CD4-positive, alpha-beta T cell (primary cell): Measurements from ENCODE around the gene VPS41. TPM values are rescaled to one million over a fixed set of nuclear protein-coding genes. Genes with fewer than 3 reads are reported as not detected.
"Not testable (repeated sequence)": the region's sequence is repeated elsewhere in the genome, so short reads cannot be mapped to it uniquely, and the experiment has no call there.

Experiments
- ATAC-seq: fragments of 200-7000 bp; cut with Tn5 transposase; one replicate; pipeline ENCODE4 v1.10.0; 2022; ENCODE audit warnings: mild to moderate bottlenecking; ENCODE audit not compliant: poor library complexity
- CTCF ChIA-PET: fragments of 350-600 bp; sonication (Branson Sonifier 250); formaldehyde crosslinking; loops from one replicate; lab custom pipeline; 2021; ENCODE audit warnings: antibody characterized with exemption, inconsistent platforms; lab: Charles Lee
- POLR2A ChIA-PET: fragments of 350-600 bp; sonication (Branson Sonifier 250); formaldehyde crosslinking; loops from one replicate; lab custom pipeline; 2021; ENCODE audit warnings: antibody characterized with exemption, inconsistent platforms; lab: Charles Lee
- DNase-seq, 14 experiments: peaks; one replicate each; pipeline ENCODE4 v3.0.0-alpha.2; 2013 to 2020; ENCODE audit warnings: mixed read lengths in 2 of 14
- H3K27ac ChIP-seq, 2 donors: one replicate each; pipeline versions ENCODE4 v1.5.1 to v1.7.0; 2013; ENCODE audit warnings: low read length in 2 of 2, low read depth in 1 of 2, mild to moderate bottlenecking in 1 of 2
- H3K27me3 ChIP-seq, 2 experiments: 1 replicate in 1 of 2; 2 replicates in 1 of 2; pipeline versions ENCODE4 v1.6.1 to v1.7.0; 2013; ENCODE audit warnings: low read length in 2 of 2, control low read depth in 1 of 2, mild to moderate bottlenecking in 1 of 2, moderate library complexity in 1 of 2; ENCODE audit not compliant: insufficient read depth in 2 of 2, control insufficient read depth in 1 of 2
- H3K36me3 ChIP-seq: one replicate; pipeline ENCODE4 v1.6.1; 2013; ENCODE audit warnings: low read length, control low read depth; ENCODE audit not compliant: insufficient read depth
- H3K4me1 ChIP-seq: one replicate; pipeline ENCODE4 v1.6.1; 2013; ENCODE audit warnings: low read length, control low read depth; ENCODE audit not compliant: insufficient read depth
- H3K4me3 ChIP-seq: one replicate; pipeline ENCODE4 v1.5.1; 2013; ENCODE audit warnings: mild to moderate bottlenecking, low read length, moderate library complexity
- H3K9me3 ChIP-seq, 2 experiments: 1 replicate in 1 of 2; 2 replicates in 1 of 2; pipeline versions ENCODE4 v1.6.1 to v1.7.0; 2013; ENCODE audit warnings: low read length in 2 of 2, mild to moderate bottlenecking in 2 of 2, control low read depth in 1 of 2, moderate library complexity in 1 of 2; ENCODE audit not compliant: control insufficient read depth in 1 of 2, insufficient read depth in 1 of 2
- H3K27ac Mint-ChIP-seq: one replicate; pipeline ENCODE4 v1.8.0; 2020; ENCODE audit warnings: mixed read lengths
- H3K27me3 Mint-ChIP-seq: one replicate; pipeline ENCODE4 v1.8.0; 2021; ENCODE audit warnings: mixed read lengths
- H3K36me3 Mint-ChIP-seq: one replicate; pipeline ENCODE4 v1.8.0; 2021; ENCODE audit warnings: low read depth, mixed read lengths
- H3K4me1 Mint-ChIP-seq: one replicate; pipeline ENCODE4 v1.8.0; 2021; ENCODE audit warnings: low read depth, mixed read lengths
- H3K4me3 Mint-ChIP-seq: one replicate; pipeline ENCODE4 v1.8.0; 2020; ENCODE audit warnings: mild to moderate bottlenecking, mixed read lengths
- H3K9me3 Mint-ChIP-seq: one replicate; pipeline ENCODE4 v1.8.0; 2020; ENCODE audit warnings: mixed read lengths
- CTCF ChIP-seq: fragments of 200-600 bp; IDR thresholded peaks from one replicate; pipeline ENCODE4 v1.8.0; 2022; ENCODE audit warnings: antibody characterized with exemption, mild to moderate bottlenecking
- intact Hi-C, 2 experiments: fragments of 100-400 bp; cut with DNase I in 1 of 2; cut with micrococcal nuclease in 1 of 2; formaldehyde crosslinking; loops; one replicate each; pipeline versions ENCODE4 v1.15.1 to v1.9.0; 2023 to 2025; cut with DNase I, micrococcal nuclease
- total RNA-seq, 174 experiments: library from RNA in 2 of 174; stranded (reverse) in 2 of 174; gene quantifications; one replicate each; pipeline ENCODE4 v1.2.3 and lab custom pipeline; 2021 to 2026

The VPS41 gene
- total RNA-seq, 2 experiments from 2014 or later: 19.4 to 22.9 TPM

DNA sequence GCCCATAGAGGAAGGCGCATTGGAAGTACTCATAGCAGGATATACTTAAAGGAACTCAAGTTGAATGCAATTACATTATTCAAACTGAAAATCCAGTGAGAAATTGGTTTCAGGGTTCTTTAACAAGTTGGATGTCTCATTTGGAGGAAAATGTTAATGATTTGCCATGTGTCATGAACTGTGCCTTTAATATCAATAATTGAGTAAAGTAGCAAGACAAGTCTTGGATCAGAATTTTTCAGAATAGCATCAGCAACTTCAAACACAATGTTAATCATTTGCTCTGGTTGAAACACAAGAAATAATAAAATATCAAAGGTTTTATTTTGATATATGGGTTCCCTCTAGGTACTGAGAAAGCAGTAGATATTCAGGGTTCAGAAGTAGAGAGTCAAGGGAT lies 44.2 kb upstream of the VPS41 start:
- no peaks in the 10 kb centered on the region for H3K36me3 ChIP-seq
- POLR2A ChIA-PET: no interaction called here
- intact Hi-C loops: no loop called here
- no peaks in the 10 kb centered on the region for H3K9me3 ChIP-seq
- peaks cover 3% of the 10 kb centered on the region in 2 experiments for H3K27me3 ChIP-seq
- CTCF ChIA-PET: no interaction called here
- H3K4me1 ChIP-seq: no peaks in the 10 kb centered on the region
- no peak overlapping the region for H3K4me3 Mint-ChIP-seq
- no peaks in the 10 kb centered on the region for H3K36me3 Mint-ChIP-seq
- DNase-seq (no peak), ATAC-seq (no peak)
- H3K9me3 Mint-ChIP-seq: no peaks in the 10 kb centered on the region
- no peak overlapping the region for H3K4me3 ChIP-seq
- no peak overlapping the region for H3K27ac Mint-ChIP-seq
- no peaks in the 10 kb centered on the region for H3K4me1 Mint-ChIP-seq
- peaks cover 33% of the 10 kb centered on the region for H3K27me3 Mint-ChIP-seq
- no peak for TF ChIP-seq CTCF
- H3K27ac ChIP-seq: no peak overlapping the region

GRCh38 chr7:38951213-38951612 lies 42.2 kb upstream of the VPS41 start:
- no peaks in the 10 kb centered on the region for H3K4me1 ChIP-seq
- no peak overlapping the region for H3K4me3 ChIP-seq
- H3K27me3 ChIP-seq: peaks cover 0 to 3% of the 10 kb centered on the region in 2 experiments
- H3K9me3 ChIP-seq: no peaks in the 10 kb centered on the region
- Mint-ChIP-seq H3K27me3 (peaks cover 27% of the 10 kb centered on the region), H3K4me3 (no peak overlapping the region), H3K9me3 (no peaks in the 10 kb centered on the region), H3K36me3 (no peaks in the 10 kb centered on the region), H3K4me1 (no peaks in the 10 kb centered on the region), H3K27ac (no peak overlapping the region)
- ChIA-PET CTCF (no interaction called here), POLR2A (no interaction called here)
- H3K36me3 ChIP-seq: no peaks in the 10 kb centered on the region
- no peak for TF ChIP-seq CTCF
- DNase-seq (no peak), ATAC-seq (no peak)
- H3K27ac ChIP-seq: no peak overlapping the region
- intact Hi-C loops: no loop called here

GRCh38 chr7:38950309-38950708 lies 41.3 kb upstream of the VPS41 start:
- Histone ChIP-seq H3K27ac (no peak overlapping the region), H3K36me3 (no peaks in the 10 kb centered on the region), H3K4me1 (no peaks in the 10 kb centered on the region), H3K4me3 (no peak overlapping the region), H3K9me3 (no peaks in the 10 kb centered on the region), H3K27me3 (peaks cover 0 to 3% of the 10 kb centered on the region in 2 experiments)
- CTCF ChIA-PET: no interaction called here
- no peak overlapping the region for H3K4me3 Mint-ChIP-seq
- no peaks in the 10 kb centered on the region for H3K4me1 Mint-ChIP-seq
- no peak for TF ChIP-seq CTCF
- DNase-seq: no peak
- no peak overlapping the region for H3K27ac Mint-ChIP-seq
- H3K9me3 Mint-ChIP-seq: no peaks in the 10 kb centered on the region
- no peak for ATAC-seq
- intact Hi-C loops: no loop called here
- peaks cover 26% of the 10 kb centered on the region for H3K27me3 Mint-ChIP-seq
- POLR2A ChIA-PET: no interaction called here
- H3K36me3 Mint-ChIP-seq: no peaks in the 10 kb centered on the region

DNA sequence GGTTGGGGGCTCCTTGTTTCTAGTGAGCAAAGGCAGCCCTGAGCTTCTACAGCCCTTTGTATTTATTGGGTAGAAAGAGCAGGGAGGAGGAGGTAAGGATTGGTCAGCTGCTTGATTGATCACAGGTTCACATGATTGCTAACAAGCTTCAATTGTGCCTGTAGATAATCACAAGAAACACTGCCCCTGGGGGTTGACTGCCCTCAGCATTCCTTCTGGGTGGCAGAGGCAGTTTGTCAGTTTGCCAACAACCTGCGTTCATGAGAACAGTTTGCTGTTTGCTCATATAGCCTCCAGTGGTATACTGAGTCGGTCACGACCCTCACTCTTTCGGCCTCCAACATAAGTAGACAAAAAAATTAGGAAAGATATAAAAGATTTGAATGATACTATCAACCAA lies 38.5 kb upstream of the VPS41 start:
- intact Hi-C loops: not testable (repeated sequence)

More for the DNA sequence above, 38.5 kb upstream of the VPS41 start:
- H3K4me3 Mint-ChIP-seq, H3K4me1 Mint-ChIP-seq, H3K27ac ChIP-seq, ATAC-seq, DNase-seq, H3K36me3 Mint-ChIP-seq, H3K9me3 ChIP-seq, H3K4me3 ChIP-seq, H3K27me3 ChIP-seq, POLR2A ChIA-PET, H3K9me3 Mint-ChIP-seq, H3K36me3 ChIP-seq, H3K4me1 ChIP-seq, CTCF ChIA-PET, H3K27ac Mint-ChIP-seq: not testable (repeated sequence)
- H3K27me3 Mint-ChIP-seq: peaks cover 12% of the 10 kb centered on the region
